NK-92 treated with Interleukin-12 subunit alpha and Interleukin-12 subunit beta, amount 100 ng/mL, for 24 hours (cell line): ENCODE measurements around the gene AATK.

Experiments
- DNase-seq: peaks from one replicate; lab custom pipeline; 2025; lab: John Stamatoyannopoulos, UW

The AATK gene

DNA sequence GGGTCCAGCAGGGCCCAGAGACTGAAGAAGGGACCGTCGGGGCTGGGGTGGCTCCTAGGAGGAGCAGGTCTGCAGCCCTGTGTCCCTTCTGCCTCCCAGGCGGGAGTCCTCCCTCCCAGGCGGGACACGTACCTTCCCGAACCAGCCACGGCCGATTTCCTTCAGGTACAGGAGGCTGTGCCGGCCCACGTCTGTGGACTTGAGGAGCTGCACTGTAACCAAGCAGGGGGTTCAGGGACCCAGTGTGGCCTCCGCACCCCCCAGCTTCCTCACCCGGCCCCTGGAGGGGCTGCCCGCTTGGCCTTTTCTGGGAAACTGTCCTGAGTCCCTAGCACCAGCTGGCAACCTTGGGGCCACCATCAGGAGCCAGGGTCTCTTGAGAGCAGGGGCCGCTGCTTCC is 37.7 kb downstream of the AATK start:
- no peak for DNase-seq

DNA sequence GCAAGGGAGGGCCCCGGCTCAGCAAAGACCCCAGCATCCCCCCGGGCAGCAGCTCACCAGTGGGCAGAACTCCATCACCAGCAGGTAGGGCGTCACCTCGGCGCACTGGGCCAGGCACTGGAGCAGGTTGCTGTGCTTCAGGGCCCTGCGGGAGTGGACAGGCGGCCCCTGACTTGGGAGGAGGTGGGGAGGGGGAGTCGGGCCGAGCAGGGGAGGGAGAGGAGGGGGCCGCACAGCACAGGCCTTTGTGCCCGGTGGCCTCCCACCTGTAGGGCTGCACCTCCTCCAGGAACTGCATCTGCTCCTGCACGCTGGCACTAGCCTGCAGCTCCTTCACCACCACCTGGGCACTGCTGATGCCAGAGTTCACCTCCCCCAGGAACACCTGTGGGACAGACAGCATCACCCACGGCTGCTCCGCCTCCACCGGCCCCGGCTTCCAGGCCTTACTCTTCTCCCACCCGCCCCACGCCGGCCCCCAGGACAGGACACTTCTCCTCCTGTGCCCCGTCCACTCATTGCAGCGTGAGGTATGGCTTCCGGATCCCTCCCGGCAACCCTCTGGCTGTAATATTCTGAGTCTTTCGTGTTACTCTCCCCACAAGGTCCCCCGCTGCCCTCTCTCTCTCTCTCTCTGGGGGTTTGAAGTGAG is 38.4 kb downstream of the AATK start:
- DNase-seq: no peak

DNA sequence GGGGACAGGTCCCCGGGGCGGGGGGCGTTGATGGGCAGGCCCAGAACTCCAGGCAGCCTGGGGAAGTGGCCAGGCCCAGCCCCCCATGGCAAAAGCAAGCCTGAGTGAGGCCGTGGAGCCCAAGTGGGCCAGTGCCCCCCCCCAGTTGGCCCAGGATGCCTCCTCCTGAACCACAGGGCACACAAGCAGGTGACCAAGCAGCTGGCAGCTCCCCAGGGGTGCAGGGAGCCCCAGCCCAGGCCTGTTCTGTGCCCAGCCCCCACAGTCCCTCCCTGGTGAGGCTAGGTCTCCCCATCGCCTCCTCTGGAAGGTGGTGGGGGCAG is 38.9 kb downstream of the AATK start:
- no peak for DNase-seq

DNA sequence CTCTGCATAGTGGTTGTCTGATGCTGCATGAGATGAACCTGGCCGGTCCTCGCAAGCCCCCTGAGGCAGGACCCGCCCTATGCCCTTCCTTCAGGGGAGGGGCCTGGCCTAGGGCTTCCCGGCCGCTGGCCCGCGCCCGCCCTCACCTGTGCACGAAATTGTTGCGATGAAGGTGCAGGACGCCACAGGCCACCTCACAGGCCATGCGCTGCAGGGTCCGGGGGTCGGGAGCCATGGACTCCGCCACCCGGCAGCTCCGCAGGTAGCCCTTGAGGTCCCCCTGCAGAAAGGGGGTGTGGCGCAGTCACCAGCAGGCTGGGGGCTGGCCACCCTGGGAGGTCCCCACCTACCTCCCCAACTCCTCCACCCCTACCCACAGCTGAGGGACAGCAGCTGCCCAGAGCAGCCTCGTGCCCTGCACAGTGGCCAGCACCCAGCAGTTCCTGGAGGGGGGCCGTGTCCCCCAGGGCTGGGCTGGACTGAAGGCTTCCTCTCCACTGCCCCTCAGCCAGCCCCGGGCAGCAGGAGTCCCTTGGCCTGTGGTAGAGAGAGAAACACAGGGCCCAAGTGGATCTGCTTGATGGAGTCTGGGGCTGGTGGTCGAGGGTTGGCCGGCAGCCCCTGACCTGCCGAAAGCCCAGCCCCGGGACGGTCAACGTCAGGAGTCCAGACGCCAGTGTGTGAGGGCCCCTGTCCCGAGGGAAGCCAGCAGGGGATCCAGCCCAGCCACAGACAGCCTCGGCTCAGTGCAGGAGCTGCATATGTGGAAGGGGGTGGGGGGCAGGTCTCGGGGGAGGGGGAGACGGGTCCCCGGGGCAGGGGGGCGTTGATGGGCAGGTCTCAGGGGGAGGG is 39.5 kb downstream of the AATK start:
- no peak for DNase-seq

DNA sequence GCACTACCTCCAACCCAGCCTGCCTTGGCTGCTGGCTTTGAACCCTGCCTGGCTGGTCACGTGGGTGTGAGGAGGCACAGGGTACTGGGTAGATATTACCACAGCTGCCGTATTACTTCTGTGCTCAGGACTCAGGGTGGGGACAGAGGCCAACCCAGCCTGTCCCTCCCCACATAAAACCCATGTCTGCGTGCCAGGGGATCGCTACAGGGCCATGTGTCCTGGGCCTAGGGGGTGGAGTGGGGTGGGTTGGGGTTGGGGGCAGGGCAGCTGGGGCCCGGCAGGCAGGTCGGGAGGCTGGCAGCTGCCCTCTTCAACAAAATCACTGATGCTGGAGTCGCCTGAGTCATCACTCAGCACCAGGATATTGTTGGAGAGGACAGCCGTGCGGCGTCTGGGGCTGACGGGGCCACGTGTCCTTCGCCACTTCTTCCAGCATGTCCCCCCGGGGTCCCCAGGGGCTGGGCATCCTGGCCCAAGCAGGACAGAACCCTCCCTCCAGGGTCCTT is 40.4 kb downstream of the AATK start:
- DNase-seq: no peak

DNA sequence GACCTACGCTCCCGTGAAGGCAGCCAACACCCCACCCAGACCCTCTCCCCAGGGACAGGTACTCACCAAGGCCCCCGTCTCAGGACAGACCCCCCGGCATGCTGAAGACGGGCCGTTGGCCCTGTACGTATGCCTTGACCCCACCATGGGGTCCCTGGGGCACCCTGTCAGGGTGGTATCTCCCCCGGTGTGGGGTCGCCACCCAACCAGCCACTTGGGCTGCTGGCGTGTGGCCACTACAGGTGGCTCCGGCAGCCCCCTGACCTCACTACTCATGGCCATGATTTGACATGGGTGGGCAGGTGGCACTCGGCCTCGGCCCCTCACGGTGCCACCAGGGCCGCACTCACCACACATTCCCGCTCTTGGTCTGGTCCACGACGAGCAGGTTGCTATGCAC is 41.6 kb downstream of the AATK start:
- no peak for DNase-seq

DNA sequence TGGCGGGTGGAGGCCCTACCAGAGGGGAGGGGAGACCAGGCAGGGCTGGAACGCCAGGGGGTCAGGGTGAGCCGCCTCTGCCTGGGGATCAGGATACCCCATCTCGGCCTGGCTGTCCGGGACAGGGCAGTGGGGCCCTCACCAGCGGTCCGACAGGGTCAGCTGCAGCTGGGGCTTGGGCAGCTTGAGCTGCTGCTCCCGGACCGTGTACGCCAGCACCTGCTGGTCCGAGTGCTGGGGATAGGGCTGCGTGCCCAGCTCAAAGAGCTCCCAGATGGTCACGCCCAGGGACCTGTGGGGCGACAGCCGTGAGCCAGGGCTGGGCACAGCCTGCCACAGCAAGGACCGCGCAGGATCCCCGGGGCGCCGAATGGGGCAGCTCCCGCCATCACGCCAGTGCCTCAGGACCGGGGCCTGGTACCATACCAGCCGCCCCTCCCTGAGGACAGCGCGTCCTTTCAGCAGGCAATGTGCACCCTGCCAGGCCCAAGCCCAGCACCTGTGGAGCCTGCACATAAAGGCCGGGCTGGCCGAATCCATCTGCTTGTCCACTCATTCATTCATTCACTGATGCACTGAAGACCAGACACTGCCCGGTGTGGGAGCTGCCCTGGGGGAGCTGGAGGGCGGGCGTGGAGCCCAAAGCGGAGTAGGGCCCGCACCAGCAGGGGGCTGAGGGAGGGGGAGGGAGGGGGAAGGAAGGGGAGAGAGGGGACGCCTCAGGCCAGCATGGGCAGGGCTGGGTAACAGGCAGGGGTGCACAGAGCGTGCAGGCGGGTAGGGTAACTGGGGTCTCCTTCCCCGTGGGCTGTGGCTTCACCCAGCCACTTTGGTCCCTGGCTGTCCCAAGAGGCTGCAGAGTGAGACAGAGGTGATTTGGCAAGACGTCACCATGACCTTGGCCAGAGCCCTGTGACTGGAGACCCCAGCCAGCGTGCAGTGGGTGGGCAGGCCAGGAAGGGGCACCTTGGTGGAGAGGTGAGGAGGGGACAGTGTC is 42.7 kb downstream of the AATK start:
- DNase-seq: no peak

DNA sequence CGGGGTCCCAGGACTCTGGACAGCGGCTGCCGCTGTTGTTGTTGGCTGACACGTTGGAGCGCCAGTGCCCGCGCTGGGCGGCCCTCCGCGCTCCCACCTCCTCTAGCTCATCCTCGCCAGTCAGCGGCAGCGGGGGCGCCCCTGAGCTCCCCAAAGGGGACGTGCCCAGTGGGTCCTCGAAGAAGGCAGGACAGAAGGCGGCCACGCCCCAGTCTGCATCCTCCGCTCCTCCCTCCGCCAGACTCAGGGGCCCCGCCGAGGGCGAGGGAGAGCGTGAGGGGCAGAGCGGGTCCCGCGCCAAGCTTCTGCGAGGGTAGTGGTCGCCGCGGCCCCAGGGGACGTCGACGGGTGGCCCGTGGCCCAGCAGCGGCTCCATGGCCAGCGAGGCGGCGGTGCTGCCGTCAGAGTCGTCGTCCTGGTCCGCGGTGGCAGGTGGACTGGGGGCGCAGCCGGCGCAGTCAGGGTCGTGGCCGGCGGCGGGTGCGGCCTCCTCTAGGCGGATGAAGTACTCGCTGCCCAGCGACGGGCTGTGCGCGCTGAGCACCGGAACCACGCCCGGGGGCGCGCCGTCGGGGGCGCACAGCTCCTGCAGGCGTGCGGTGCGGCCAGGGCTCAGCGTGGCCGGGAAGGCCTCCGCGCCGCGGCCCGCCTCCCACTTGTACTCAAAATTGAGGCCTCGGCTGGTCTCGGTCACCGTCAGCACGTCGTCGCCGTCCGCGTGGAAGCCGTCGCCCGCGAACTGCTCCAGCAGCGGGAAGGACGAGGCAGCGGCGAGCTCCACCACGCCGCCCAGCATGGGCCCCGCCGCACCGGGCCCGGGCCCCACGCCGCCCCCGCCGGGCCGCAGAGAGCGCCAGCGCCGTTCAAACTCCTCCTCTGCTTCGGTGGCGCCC is 43.9 kb downstream of the AATK start:
- DNase-seq: no peak

DNA sequence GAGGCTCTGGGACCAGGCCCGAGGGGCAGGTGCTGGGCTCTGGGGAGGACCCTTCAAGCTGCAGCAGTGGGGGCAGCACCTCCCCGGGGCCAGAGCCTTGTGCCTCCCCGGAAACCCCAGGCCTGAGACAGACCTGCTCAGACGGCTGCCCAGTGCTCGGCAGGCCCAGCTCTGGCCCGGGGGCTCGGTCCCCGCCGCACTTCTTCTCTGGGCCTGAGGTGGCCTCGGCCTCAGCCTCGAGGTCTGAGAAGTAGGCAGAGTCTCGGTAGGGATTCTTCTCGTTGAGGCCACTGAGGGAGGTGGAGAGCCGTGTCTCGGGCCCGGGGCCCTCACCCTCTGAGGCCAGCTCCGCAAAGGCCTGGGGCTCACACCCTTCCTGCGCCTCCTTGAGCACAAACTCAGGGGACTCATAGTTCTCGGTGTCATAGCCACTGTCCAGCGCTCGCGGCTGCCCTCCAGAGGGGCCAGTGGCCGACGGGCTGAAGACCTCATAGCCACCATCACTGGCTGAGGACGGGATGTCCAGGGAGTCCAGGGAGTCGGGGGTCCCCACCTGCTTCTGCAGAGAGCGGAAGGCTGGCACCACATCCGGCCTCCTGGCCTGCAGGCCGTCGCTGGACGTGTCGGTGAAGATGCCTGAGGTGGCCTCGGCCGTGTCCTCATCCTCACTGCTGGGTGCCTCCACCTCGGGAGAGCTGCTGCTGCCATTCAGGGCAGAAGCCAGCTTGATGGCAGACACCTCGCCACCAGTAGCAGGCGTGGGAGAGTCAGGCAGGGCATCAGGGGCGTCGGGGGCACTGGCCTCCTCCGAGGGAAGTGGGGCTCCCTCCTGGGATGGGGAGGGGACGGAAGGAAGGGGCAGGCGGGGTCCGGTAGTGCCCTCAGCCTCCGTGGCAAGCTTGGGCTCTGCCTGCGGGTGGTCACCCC is 45.1 kb downstream of the AATK start:
- DNase-seq: no peak

DNA sequence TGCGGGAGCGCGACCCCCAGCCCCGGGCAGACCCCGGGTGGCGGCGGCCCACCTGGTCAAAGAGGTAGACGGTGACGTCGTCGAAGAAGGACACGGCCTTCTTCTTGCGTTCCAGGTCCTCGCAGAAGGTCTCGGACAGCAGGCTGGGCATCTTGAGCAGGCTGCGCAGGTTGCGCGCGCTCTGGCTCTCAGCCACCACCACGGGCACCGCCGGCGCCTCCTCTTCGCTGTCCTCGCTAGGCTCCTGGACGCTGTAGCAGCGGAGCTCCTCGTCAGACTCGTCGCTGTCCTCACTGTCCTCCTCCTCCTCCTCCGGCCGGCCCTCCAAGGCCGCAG is 45.9 kb downstream of the AATK start:
- DNase-seq: no peak

DNA sequence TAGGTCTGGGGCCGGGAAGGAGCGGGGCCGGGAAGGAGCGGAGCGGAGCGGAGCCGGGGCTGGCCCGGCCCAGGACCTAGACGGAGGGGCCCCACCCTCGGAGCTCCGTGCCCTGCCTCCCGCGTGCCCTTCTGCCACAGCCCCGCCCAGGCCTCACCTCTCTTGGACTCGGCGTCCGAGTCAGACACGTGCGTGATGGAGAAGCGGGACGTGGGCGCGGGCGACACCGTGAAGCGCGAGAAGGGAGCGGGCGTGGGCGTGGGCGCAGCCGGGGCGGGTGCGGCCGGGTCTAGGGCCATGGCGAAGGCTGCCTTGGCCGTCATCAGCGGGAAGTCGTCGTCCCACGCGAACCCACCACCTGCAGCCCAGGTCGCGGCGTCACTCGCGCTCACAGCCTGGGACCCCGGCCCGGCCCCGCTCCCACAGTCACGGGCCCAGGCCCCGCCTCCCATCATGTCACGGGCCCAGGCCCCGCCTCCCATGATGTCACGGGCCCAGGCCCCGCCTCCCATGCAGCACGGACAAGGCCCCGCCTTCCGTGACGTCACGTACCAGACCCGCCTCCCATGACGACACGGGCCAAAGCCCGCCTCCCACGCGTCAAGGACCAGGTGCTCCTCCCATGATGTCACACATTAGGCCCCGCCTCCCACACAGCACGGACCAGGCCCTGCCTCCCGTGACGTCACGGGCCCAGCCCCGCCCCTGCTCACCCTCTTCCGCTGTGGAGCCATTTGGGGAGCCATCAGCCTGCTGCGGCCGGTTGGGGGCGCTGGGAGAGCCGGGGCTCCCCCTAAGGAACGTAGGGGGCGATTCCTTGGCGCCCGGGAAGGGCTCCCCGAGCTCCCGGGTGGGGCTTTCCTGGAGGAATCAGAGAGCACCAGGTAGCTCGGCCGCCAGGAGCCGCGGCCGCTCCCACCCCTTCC is 46.5 kb downstream of the AATK start:
- DNase-seq: no peak

DNA sequence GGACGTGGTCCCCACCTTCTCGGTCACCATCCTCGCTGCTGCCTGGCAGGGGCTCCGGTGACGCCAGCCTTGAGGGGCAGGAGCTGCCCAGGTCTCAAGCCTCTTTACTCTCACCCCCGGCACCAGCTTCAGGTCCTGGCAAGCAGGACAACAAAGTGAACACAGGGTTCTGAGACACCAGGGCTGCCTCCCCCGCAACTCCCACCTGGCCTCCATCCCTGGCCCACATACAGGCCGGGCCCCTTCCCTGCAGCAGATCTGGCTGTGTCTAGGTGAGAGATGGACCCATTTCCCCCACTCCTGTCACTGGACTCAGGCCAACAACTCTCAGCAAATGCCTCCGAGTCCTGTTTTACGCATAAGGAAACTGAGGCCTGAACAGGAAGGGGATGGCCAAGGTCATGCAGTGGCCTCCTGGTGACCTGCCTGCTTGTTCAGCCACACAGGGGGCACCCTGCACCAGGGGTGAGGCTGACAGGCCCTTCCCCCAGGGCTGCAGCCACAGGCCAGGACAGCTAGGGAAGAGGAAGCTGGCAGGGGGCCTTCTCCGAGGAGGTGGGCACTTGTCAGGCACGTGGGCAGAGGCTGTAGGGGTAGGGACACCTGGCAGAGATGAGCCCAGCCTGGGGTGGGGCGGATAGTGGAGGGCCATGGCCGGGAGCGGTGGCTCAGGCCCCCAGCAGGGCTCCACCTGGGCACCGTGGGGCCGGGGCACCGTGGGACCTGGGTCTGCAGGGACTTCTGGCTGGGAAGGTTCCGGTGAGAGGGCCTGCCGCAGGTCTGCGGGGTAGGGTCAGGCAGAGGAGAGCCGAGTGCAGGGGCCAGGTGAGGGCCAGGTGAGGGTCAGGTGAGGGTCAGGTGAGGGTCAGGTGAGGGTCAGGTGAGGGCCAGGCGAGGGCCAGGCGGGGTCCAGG is 47.5 kb downstream of the AATK start:
- DNase-seq: no peak

DNA sequence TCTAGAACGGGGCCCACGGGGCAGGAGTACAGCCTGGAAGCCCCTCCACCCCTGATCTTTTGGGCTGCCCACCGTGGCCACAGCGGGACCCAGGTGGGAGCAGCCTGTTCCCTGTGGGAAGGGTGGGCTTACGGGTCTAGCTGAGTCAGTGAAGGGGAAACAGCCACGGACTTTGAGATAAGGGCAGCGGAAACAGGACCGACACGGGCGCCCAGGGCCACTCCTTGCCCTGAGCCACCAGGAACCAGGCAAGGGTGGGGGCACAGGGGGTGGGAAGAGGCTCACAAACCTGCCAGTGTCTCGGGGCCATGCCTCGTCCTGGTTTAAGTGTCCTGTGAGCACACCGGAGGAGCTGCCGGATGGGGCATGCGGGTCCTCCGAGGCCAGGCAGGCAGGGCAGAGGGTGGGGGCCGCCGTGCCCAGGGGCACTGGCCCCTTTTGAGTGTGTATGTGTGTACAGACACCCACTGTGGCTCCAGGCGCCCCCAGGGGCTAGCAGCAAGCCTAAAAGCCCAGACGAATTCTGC is 48.3 kb downstream of the AATK start:
- no peak for DNase-seq

DNA sequence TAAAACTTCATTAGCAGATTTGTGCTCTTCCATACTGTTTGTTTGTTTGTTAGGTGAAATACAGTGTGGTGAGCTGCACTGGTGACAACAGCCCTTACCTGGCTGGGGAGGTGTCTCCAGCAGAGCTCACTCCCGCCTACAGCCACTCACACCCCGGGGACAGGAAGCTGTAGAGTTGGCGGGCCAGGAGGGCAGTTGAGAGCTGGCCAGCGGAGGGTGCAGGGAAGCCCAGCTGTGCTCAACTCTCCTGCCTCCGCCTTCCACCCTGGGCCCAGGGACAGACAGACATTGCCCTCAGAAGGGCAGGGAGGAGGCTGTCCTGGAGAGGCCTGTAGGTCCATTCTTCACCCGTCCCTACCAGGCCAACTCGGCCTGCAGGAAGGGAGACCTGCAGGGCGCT is 49.3 kb downstream of the AATK start:
- no peak for DNase-seq

DNA sequence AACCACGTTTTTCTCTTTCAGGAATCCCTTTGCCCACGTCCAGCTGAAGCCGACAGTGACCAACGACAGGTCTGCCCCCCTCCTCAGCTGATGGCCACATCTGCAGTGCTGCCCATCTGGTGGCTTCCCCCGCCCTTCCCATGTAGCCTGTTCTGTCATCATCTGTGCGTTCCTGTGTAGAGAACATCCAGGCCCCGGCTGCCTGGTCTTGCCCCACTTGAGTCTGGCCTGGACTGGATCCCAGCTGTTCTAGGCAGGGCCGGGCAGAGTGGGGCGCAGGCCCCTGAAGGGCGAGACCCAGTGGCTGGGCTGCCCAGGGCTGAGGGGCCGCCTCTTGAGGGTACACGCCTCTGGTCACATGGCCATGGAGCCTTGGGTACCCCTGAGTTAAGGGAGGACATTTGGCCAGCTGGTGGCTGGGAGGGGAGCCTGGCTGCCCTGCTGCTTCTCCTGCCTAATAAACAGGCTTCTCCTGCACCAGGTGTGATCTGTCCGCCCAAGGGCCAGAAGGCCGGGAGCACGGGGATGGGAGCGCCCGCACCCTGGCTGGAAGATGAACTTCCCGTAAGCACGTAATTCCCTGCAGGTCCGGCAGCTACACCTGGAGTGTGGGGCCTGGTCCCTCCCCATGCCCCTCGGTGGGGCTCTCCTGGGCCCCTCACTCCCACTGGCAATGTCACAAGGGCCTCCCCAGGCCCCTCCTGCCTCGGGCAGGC is 50.1 kb downstream of the AATK start:
- DNase-seq: no peak

DNA sequence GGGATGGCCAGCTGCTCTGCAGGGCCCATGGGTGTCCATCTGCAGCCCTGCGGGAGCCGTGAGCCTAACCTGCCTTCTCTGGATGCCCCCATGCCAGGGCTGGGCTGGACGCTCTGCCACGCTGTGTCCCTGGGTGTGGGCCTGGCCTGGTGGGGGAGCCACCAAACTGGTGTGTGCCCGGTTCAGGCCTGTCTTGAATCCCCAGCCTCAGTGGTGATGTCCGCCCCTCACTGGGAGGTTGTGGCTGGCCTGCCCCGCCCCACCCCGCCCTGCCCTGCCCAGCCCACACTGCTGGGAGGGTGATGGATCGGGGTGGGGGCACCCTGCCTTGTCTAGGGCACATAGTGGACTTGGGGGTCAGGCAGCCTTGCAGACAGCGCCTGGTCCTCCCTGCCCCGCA is 50.8 kb downstream of the AATK start:
- no peak for DNase-seq

DNA sequence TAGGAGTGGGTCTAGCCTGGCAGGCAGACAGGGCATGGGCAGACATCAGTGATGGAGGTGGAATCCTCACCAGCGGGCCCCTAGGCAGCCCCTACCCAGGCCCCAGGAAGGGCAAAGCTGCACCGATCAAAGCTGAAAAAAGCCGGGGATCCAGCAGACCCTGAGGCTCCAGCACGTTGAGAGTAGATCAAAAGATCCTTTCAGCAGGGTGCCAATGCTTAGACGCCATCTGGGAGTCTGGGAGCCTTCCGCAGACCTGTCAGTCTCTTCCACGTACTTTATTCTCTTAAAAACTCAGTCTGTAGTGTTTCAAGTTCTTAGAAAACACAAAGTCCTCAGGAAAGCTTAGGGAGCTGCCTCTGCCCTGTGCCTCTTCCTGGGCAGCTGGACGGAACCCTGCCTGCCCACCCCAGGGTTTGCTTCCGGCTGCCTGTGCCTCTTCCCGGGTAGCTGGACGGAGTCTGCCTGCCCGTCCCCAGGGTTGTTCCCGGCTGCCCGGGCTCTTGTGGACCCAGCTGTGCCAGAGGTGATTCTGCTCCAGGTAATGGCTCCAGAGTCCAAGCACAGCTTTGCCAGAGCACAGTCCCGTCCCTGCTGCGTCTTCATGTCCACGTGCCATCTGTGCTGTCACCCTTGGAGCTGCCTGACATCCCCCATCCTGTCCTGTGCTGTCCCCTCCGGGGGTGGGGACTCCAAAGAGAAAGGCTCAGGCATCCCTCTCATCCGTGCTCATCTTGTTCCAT is 51.5 kb downstream of the AATK start:
- DNase-seq: no peak
